ENCODE results near the gene TGFBI. TPM values are rescaled to one million over a fixed set of nuclear protein-coding genes. Genes with fewer than 3 reads are reported as not detected.

Gene TGFBI
- total and polyA plus RNA-seq, 11 donors: 31.8 to 206 (median 50.0) TPM

Other genes with a start within 250 kb of the TGFBI start
- 1 to 10 TPM in 2 of 9 donors, under 1 TPM in 1, not detected in 6; 0.72 to 3.5 (median 1.7) TPM for gene SLC25A48, start 194.3 kb upstream of the TGFBI start, total RNA-seq
- gene SLC25A48, start 194.3 kb upstream of the TGFBI start, polyA plus RNA-seq: 1 to 10 TPM in 1 of 2 donors, under 1 TPM in 1; 0.38 to 8.7 TPM
- gene IL9, start 133.1 kb upstream of the TGFBI start, total RNA-seq: not detected
- gene IL9, start 133.1 kb upstream of the TGFBI start, polyA plus RNA-seq: not detected
- not detected for gene LECT2, start 74.0 kb upstream of the TGFBI start, total RNA-seq
- not detected for gene LECT2, start 74.0 kb upstream of the TGFBI start, polyA plus RNA-seq
- 10 to 100 TPM; 24.9 to 53.3 (median 36.4) TPM for gene SMAD5, start 103.9 kb downstream of the TGFBI start, total RNA-seq
- 10 to 100 TPM in 1 of 2 donors, 1 to 10 TPM in 1; 6.9 to 12.0 TPM for gene SMAD5, start 103.9 kb downstream of the TGFBI start, polyA plus RNA-seq
- not detected for gene SMIM32, start 164.2 kb downstream of the TGFBI start, total RNA-seq
- gene SMIM32, start 164.2 kb downstream of the TGFBI start, polyA plus RNA-seq: not detected